ENCODE results near the gene KLHDC10.
"Not testable (repeated sequence)": the region's sequence is repeated elsewhere in the genome, so short reads cannot be mapped to it uniquely, and the experiment has no call there.

DNA sequence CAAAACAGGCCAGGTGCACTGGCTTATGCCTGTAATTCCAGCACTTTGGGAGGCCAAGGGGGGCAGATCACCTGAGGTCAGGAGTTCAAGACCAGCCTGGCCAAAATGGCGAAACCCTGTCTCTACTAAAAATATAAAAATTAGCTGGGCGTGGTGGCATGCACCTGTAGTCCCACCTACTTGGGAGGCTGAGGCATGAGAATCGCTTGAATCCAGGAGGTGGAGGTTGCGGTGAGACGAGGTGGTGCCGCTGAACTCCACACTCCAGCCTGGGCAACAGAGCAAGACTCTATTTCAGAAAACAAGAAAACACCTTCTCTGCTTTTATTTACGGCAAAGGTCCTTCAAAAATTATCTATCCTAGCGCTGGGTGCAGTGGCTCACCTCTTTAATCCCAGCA, 15.1 kb upstream of the KLHDC10 start:
- TF ChIP-seq, protein P1, sequence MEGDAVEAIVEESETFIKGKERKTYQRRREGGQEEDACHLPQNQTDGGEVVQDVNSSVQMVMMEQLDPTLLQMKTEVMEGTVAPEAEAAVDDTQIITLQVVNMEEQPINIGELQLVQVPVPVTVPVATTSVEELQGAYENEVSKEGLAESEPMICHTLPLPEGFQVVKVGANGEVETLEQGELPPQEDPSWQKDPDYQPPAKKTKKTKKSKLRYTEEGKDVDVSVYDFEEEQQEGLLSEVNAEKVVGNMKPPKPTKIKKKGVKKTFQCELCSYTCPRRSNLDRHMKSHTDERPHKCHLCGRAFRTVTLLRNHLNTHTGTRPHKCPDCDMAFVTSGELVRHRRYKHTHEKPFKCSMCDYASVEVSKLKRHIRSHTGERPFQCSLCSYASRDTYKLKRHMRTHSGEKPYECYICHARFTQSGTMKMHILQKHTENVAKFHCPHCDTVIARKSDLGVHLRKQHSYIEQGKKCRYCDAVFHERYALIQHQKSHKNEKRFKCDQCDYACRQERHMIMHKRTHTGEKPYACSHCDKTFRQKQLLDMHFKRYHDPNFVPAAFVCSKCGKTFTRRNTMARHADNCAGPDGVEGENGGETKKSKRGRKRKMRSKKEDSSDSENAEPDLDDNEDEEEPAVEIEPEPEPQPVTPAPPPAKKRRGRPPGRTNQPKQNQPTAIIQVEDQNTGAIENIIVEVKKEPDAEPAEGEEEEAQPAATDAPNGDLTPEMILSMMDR (conservative IDR thresholded peaks at IDR 0.05): not testable (repeated sequence)
- TF ChIP-seq EZH2 (IDR thresholded peaks at IDR 0.05; ENCODE audit: low read depth): not testable (repeated sequence)
